Heart left ventricle (tissue), 13 donors: ENCODE results near the gene IST1.

Experiments
- CTCF ChIP-seq, 12 donors: fragments of 200-600 bp; sonication (generic) in 4 of 12; IDR thresholded peaks; one replicate each; pipeline versions ENCODE4 v1.5.0 to v1.8.0; 2018 to 2022; ENCODE audit warnings: antibody characterized with exemption in 12 of 12, mild to moderate bottlenecking in 5 of 12
- POLR2A ChIP-seq, 2 donors: fragments of 450-650 bp; IDR thresholded peaks; one replicate each; pipeline ENCODE4 v1.6.1; 2017; ENCODE audit warnings: antibody characterized with exemption in 2 of 2, mild to moderate bottlenecking in 2 of 2, moderate library complexity in 2 of 2
- donor health status: ischemic (EF 13 %, LVEDD 7.1; RV severe dilation, severe dysfunction).
- donor health status: DM: no; HTN: yes; CAD: no.
- donor health status: DM: no; HTN: no; CAD: no.
- donor health status: ischemic (EF 25% LVEDD 6.9; RV normal size, moderate dysfunction).
- donor health status: ischemic (EF 25% LVEDD 5.7; RV mildly dilated, moderate dysfunction).
- donor health status: ischemic (EF 35%, LVEDD 5.7; RV mildly dilated, moderate dysfunction).
- donor health status: nonischemic (EF 11% LVEDD 7.7; RV severe dilation, severe dysfunction).
- donor health status: DM: yes; HTN: yes; CAD: no.
- donor health status: PGD.
- donor health status: ischemic (EF 29% LVEDD 5.4; RV normal size, mild dysfunction).
- donor health status: nonischemic (EF 23%, LVEDD 6.1; RV moderate dilation, normal function).

- TF ChIP-seq CTCF (IDR thresholded peaks at IDR 0.05) (peak; percentile 66 to 87 (median 80)), POLR2A (IDR thresholded peaks at IDR 0.05) (no peak)
These were observed 66.0 kb downstream of the IST1 start for GRCh38 chr16:71961066-71962039.
